Esophagus muscularis mucosa (tissue), 4 donors: ENCODE measurements around the gene PAFAH1B2.

Experiments used
- EP300 ChIP-seq: sonication (generic); formaldehyde crosslinking; IDR thresholded peaks from one replicate; pipeline ENCODE4 v1.6.1; 2017; ENCODE audit warnings: antibody characterized with exemption
- POLR2A ChIP-seq: fragments of 450-650 bp; IDR thresholded peaks from one replicate; pipeline ENCODE4 v1.6.1; 2017; ENCODE audit warnings: antibody characterized with exemption, moderate library complexity, mild to moderate bottlenecking, low read depth
- POLR2AphosphoS5 ChIP-seq, 2 donors: sonication (generic); formaldehyde crosslinking; IDR thresholded peaks; one replicate each; pipeline ENCODE4 v1.6.1; 2017; ENCODE audit warnings: antibody characterized with exemption in 2 of 2
- TF ChIP-seq, protein P1 (sequence below), 3 experiments: fragments of 200-600 bp in 2 of 3; fragments of 450-650 bp in 1 of 3; sonication (generic) in 2 of 3; IDR thresholded peaks; one replicate each; pipeline ENCODE4 v1.5.1; 2017 to 2019; ENCODE audit warnings: antibody characterized with exemption in 3 of 3, mild to moderate bottlenecking in 2 of 3, moderate library complexity in 1 of 3

GRCh38 chr11:117218133-117218915, 74.2 kb downstream of the PAFAH1B2 start:
- TF ChIP-seq, protein P1, sequence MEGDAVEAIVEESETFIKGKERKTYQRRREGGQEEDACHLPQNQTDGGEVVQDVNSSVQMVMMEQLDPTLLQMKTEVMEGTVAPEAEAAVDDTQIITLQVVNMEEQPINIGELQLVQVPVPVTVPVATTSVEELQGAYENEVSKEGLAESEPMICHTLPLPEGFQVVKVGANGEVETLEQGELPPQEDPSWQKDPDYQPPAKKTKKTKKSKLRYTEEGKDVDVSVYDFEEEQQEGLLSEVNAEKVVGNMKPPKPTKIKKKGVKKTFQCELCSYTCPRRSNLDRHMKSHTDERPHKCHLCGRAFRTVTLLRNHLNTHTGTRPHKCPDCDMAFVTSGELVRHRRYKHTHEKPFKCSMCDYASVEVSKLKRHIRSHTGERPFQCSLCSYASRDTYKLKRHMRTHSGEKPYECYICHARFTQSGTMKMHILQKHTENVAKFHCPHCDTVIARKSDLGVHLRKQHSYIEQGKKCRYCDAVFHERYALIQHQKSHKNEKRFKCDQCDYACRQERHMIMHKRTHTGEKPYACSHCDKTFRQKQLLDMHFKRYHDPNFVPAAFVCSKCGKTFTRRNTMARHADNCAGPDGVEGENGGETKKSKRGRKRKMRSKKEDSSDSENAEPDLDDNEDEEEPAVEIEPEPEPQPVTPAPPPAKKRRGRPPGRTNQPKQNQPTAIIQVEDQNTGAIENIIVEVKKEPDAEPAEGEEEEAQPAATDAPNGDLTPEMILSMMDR (IDR thresholded peaks at IDR 0.05), result no peak
- TF ChIP-seq POLR2A, result no peak
- peak in 1 of 2 donors; percentile 45 for TF ChIP-seq POLR2AphosphoS5 (IDR thresholded peaks at IDR 0.05)
- no peak for TF ChIP-seq EP300
